ENCODE data around the gene CRYZL1. TPM values are rescaled to one million over a fixed set of nuclear protein-coding genes. Genes with fewer than 3 reads are reported as not detected.

Gene CRYZL1
- total and polyA plus RNA-seq, 2 of the 8 experiments (the other 6 are each of a cell fraction or from before 2014, with no cell fraction given): 15.6 to 15.8 TPM

DNA sequence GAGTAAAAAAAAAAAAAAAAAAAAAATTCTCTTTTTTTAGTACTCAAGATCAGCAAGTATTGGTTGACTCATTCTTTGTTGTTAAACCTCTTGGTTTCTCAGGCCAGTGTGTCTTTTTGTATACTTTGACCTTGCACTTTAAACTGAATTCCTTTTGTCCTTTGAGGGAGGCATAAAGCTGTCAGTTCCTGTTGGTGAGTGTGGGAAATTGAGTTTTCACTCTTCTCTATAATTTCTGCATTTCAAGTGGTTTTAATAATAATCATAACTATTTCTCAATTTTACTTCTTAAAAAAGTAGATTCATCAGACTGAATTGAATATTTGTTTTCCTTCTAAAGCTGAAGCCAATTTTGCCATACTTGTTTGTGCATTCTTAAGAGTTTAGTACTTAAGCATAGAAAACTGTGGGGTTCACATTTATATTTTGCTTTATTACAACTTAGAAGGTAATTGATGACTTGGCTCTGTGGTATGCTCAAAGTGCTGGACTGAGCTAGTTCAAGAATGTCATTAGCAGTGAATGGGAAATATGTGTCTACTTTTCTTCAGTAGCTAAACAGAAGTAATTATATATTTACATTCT lies 44.2 kb upstream of the CRYZL1 start:
- H3K56ac ChIP-seq (replicated peaks; ENCODE audit: insufficient read length, low read depth, low read length): no peak overlapping the region
- H3K4me2 ChIP-seq (ENCODE audit: insufficient read depth in 1 of 2, low read depth in 2 of 2, low read length in 2 of 2): peak overlapping the region; percentile 59 to 63
- H4K8ac ChIP-seq (ENCODE audit: extremely low read depth, insufficient read depth, low read length): no peak overlapping the region
- H3K23ac ChIP-seq (ENCODE audit: insufficient read length): no peak overlapping the region
- H3K36me3 ChIP-seq (ENCODE audit: control insufficient read depth in 2 of 4, insufficient read depth in 4 of 4, low read length in 3 of 4): no peaks in the 10 kb centered on the region
- H2AFZ ChIP-seq (ENCODE audit: low read length): no peak overlapping the region
- no peak overlapping the region for H2AK5ac ChIP-seq (ENCODE audit: low read depth, low read length)
- peak overlapping the region; percentile 38; the same call in 1 of the 2 replicates for H3K18ac ChIP-seq (ENCODE audit: extremely low read depth, low read length)
- peak overlapping the region in 1 of 4 experiments; percentile 51; a peak in 2 of 8 replicates for H3K4me3 ChIP-seq (ENCODE audit: extremely low read depth in 1 of 4, insufficient read depth in 2 of 4, low read depth in 3 of 4, low read length in 4 of 4)
- no peak overlapping the region; a peak in 1 of 7 replicates for H3K9ac ChIP-seq (replicated peaks in 1 of 4; ENCODE audit: extremely low read depth in 1 of 4, low read depth in 3 of 4, low read length in 3 of 4)
- POLR2A ChIA-PET (ENCODE audit: partially characterized antibody): interaction anchor here (0.7 to 1.3 kb wide), 3 partner anchors 10 to 18 kb away, joined by 3 to 5 read pairs (median 3); no protein-coding TSS in a partner anchor
- no peaks in the 10 kb centered on the region for H3K27me3 ChIP-seq (replicated peaks in 1 of 4; ENCODE audit: control insufficient read depth in 3 of 4, extremely low read depth in 1 of 4, insufficient read depth in 3 of 4, low read length in 3 of 4)
- DNase-seq (ENCODE audit: low read depth in 1 of 2, low spot score in 2 of 2) (no peak), FAIRE-seq (no peak)
- no peak overlapping the region for H2BK15ac ChIP-seq (ENCODE audit: low read length)
- no peak for TF ChIP-seq POU5F1 (IDR thresholded peaks at IDR 0.05; ENCODE audit: low read depth, low read length)
- H3K4me1 ChIP-seq (replicated peaks in 1 of 4; ENCODE audit: control insufficient read depth in 3 of 4, insufficient read depth in 4 of 4, low read length in 3 of 4): peaks cover 0 to 39% (median 18%) of the 10 kb centered on the region in 4 experiments; a peak in 6 of 7 replicates
- no peaks in the 10 kb centered on the region for H3K23me2 ChIP-seq (ENCODE audit: low read depth, low read length)
- peak overlapping the region; percentile 97 for H4K91ac ChIP-seq (replicated peaks; ENCODE audit: insufficient read length, low read length)
- H3K27ac ChIP-seq (ENCODE audit: low read depth, low read length): no peak overlapping the region; the same call in 1 of the 2 replicates
- CTCF ChIA-PET (ENCODE audit: partially characterized antibody): interaction anchor here (0.5 to 1.4 kb wide), 3 partner anchors 7 to 80 kb away, joined by 3 to 5 read pairs (median 4); no protein-coding TSS in a partner anchor
- H3K4ac ChIP-seq (replicated peaks; ENCODE audit: insufficient read length, low read depth, low read length): peak overlapping the region; percentile 79
- H2BK20ac ChIP-seq (ENCODE audit: low read length): no peak overlapping the region
- H3K79me1 ChIP-seq (ENCODE audit: low read depth, low read length): no peaks in the 10 kb centered on the region; the same call in none of the 2 replicates
- H2BK5ac ChIP-seq (ENCODE audit: low read depth, low read length): peak overlapping the region; percentile 79; the same call in 1 of the 2 replicates
- H2BK12ac ChIP-seq (ENCODE audit: low read depth, low read length): peak overlapping the region; percentile 71; the same call in 1 of the 2 replicates
- H2BK120ac ChIP-seq (replicated peaks; ENCODE audit: low read depth, low read length): peak overlapping the region; percentile 73
- peaks cover 23 to 77% of the 10 kb centered on the region in 2 experiments for H3K79me2 ChIP-seq (ENCODE audit: control insufficient read depth in 1 of 2, insufficient read depth in 2 of 2, low read length in 2 of 2)
- peaks cover 0 to 2% of the 10 kb centered on the region in 2 experiments for H4K20me1 ChIP-seq (replicated peaks in 1 of 2; ENCODE audit: control insufficient read depth in 1 of 2, insufficient read depth in 2 of 2, low read length in 2 of 2)
- H3K9me3 ChIP-seq (ENCODE audit: insufficient read depth in 2 of 2, low read depth in 1 of 2, low read length in 1 of 2): no peaks in the 10 kb centered on the region
- H3K14ac ChIP-seq (ENCODE audit: insufficient read length): no peak overlapping the region
- peak overlapping the region; percentile 95 for H4K5ac ChIP-seq (ENCODE audit: insufficient read length, low read depth, low read length)

All from H1 (cell line).